HCT116 (cell line): ENCODE data around the gene MUC4. TPM values are rescaled to one million over a fixed set of nuclear protein-coding genes. Genes with fewer than 3 reads are reported as not detected.

Experiments used
- ATAC-seq: fragments of 200-7000 bp; cut with Tn5 transposase; 2 replicates; pipeline ENCODE4 v1.9.1; 2020; ENCODE audit warnings: mild to moderate bottlenecking, moderate library complexity
- BruUV-seq: library from RNA; stranded (reverse); fragments of 400-500 nt; replicated peaks from 2 replicates; lab custom pipeline; 2021; lab: Mats Ljungman, UMichigan
- CTCF ChIA-PET: fragments of 300-600 bp; sonication (Branson Sonifier 250); formaldehyde crosslinking; loops from one replicate; lab custom pipeline; 2021; ENCODE audit warnings: antibody characterized with exemption; lab: Charles Lee
- POLR2A ChIA-PET: fragments of 300-600, 350-600 bp; sonication (Branson Sonifier 250); formaldehyde crosslinking; loops from one replicate; lab custom pipeline; 2021; ENCODE audit warnings: antibody characterized with exemption; lab: Charles Lee
- RAD21 ChIA-PET, 2 experiments: fragments of 300-600 bp; sonication (Branson Sonifier 250); formaldehyde crosslinking; loops; one replicate each; lab custom pipeline; 2023; ENCODE audit warnings: low total read pairs in 2 of 2; ENCODE audit not compliant: uncharacterized antibody in 2 of 2, unreplicated experiment in 2 of 2, low non-redundant PET in 1 of 2; lab: Charles Lee
- DNase-seq: peaks from one replicate; pipeline ENCODE4 v3.0.0-alpha.2; 2010; ENCODE audit warnings: low read depth, low spot score
- H2AFZ ChIP-seq: fragments of 200-600 bp; shearing (Covaris generic), sonication (generic); 2 replicates; pipeline ENCODE4 v1.6.1; 2017; ENCODE audit warnings: low read depth, mixed run types, mixed read lengths, antibody characterized with exemption, low read length; ENCODE audit not compliant: poor library complexity, severe bottlenecking
- H3K27ac ChIP-seq: 2 replicates; pipeline ENCODE4 v1.5.1; 2012; ENCODE audit warnings: low read depth, low read length
- H3K27me3 ChIP-seq: fragments of 200-600 bp; sonication (generic); 2 replicates; pipeline ENCODE4 v1.6.1; 2016; ENCODE audit warnings: mixed run types, low read length, mixed read lengths; ENCODE audit not compliant: insufficient read depth
- H3K36me3 ChIP-seq, 2 experiments: fragments of 200-500 bp in 1 of 2; fragments of 200-600 bp in 1 of 2; sonication (Bioruptor generic) in 1 of 2; sonication (generic) in 1 of 2; 2 replicates each; pipeline versions ENCODE4 v1.5.1 to v1.6.1; 2014 to 2016; ENCODE audit warnings: low read length in 2 of 2, inconsistent platforms in 1 of 2, mixed read lengths in 1 of 2, mixed run types in 1 of 2; ENCODE audit not compliant: insufficient read depth in 2 of 2, control insufficient read depth in 1 of 2
- H3K4me1 ChIP-seq, 2 experiments: fragments of 200-600 bp in 1 of 2; sonication (generic) in 1 of 2; 2 replicates each; pipeline versions ENCODE4 v1.5.1 to v1.6.1; 2012 to 2017; ENCODE audit warnings: low read length in 2 of 2, inconsistent platforms in 1 of 2, mild to moderate bottlenecking in 1 of 2, mixed read lengths in 1 of 2, mixed run types in 1 of 2, moderate library complexity in 1 of 2; ENCODE audit not compliant: insufficient read depth in 2 of 2, control insufficient read depth in 1 of 2
- H3K4me2 ChIP-seq: fragments of 200-600 bp; sonication (generic); 2 replicates; pipeline ENCODE4 v1.6.1; 2017; ENCODE audit warnings: mixed run types, low read length, mixed read lengths
- H3K4me3 ChIP-seq, 2 experiments: fragments of 200-600 bp in 1 of 2; sonication (generic) in 1 of 2; replicated peaks in 1 of 2; 2 replicates each; pipeline ENCODE4 v1.5.1; 2011 to 2016; ENCODE audit warnings: low read length in 2 of 2, control low read depth in 1 of 2, low read depth in 1 of 2, mild to moderate bottlenecking in 1 of 2, mixed read lengths in 1 of 2, mixed run types in 1 of 2
- H3K79me2 ChIP-seq: fragments of 200-600 bp; sonication (generic); 2 replicates; pipeline ENCODE4 v1.6.1; 2017; ENCODE audit warnings: mild to moderate bottlenecking, mixed run types, low read length, moderate library complexity, mixed read lengths; ENCODE audit not compliant: insufficient read depth
- H3K9ac ChIP-seq: fragments of 200-600 bp; sonication (generic); 2 replicates; pipeline ENCODE4 v1.6.1; 2016; ENCODE audit warnings: low read length, mixed read lengths
- H3K9me2 ChIP-seq: fragments of 200-600 bp; sonication (generic), shearing (Covaris generic); 2 replicates; pipeline ENCODE4 v1.6.1; 2017; ENCODE audit warnings: mixed run types, mild to moderate bottlenecking, moderate library complexity; ENCODE audit not compliant: insufficient read depth
- H3K9me3 ChIP-seq, 2 experiments: fragments of 200-500 bp in 1 of 2; fragments of 200-600 bp in 1 of 2; sonication (Bioruptor generic) in 1 of 2; sonication (generic) in 1 of 2; 2 replicates each; pipeline ENCODE4 v1.6.1; 2014 to 2017; ENCODE audit warnings: low read length in 2 of 2, mixed read lengths in 2 of 2, inconsistent platforms in 1 of 2, low read depth in 1 of 2, mild to moderate bottlenecking in 1 of 2, mixed run types in 1 of 2, moderate library complexity in 1 of 2; ENCODE audit not compliant: control insufficient read depth in 1 of 2, insufficient read depth in 1 of 2
- H4K20me1 ChIP-seq: fragments of 200-600 bp; sonication (generic), shearing (Covaris generic); 2 replicates; pipeline ENCODE4 v1.6.1; 2017; ENCODE audit warnings: mixed run types, mild to moderate bottlenecking, moderate library complexity; ENCODE audit not compliant: insufficient read depth
- CEBPB ChIP-seq: IDR thresholded peaks from 2 replicates; pipeline ENCODE4 v1.6.1; 2012; ENCODE audit warnings: low read depth
- CTCF ChIP-seq, 3 experiments: fragments of 200-600 bp in 1 of 3; sonication (generic) in 1 of 3; IDR thresholded peaks in 2 of 3; conservative IDR thresholded peaks in 1 of 3; 2 replicates each; pipeline ENCODE4 v1.5.1; 2012 to 2017; ENCODE audit warnings: low read depth in 2 of 3, low read length in 2 of 3, antibody characterized with exemption in 1 of 3, borderline replicate concordance in 1 of 3, control low read depth in 1 of 3, mild to moderate bottlenecking in 1 of 3, mixed read lengths in 1 of 3, mixed run types in 1 of 3, moderate library complexity in 1 of 3; ENCODE audit not compliant: insufficient read depth in 1 of 3
- EGR1 ChIP-seq: IDR thresholded peaks from 2 replicates; pipeline ENCODE4 v1.6.1; 2012; ENCODE audit warnings: low read depth
- ELF1 ChIP-seq: IDR thresholded peaks from 2 replicates; pipeline ENCODE4 v1.6.1; 2012; ENCODE audit warnings: low read depth, borderline replicate concordance
- EZH2 ChIP-seq: fragments of 200-600 bp; sonication (generic); IDR thresholded peaks from 2 replicates; pipeline ENCODE4 v1.6.1; 2017; ENCODE audit warnings: antibody characterized with exemption, mixed run types
- EZH2phosphoT487 ChIP-seq: fragments of 200-600 bp; IDR thresholded peaks from 2 replicates; pipeline ENCODE4 v1.6.1; 2018; ENCODE audit warnings: antibody characterized with exemption, borderline replicate concordance
- FOSL1 ChIP-seq: IDR thresholded peaks from 2 replicates; pipeline ENCODE4 v1.6.1; 2012; ENCODE audit warnings: low read depth
- JUND ChIP-seq: IDR thresholded peaks from 2 replicates; pipeline ENCODE4 v1.6.1; 2012
- POLR2A ChIP-seq: IDR thresholded peaks from 2 replicates; pipeline ENCODE4 v1.7.0; 2011; ENCODE audit warnings: borderline replicate concordance; ENCODE audit not compliant: insufficient read depth, insufficient read length; ENCODE audit errors: extremely low read depth
- POLR2AphosphoS5 ChIP-seq: IDR thresholded peaks from 2 replicates; pipeline ENCODE4 v1.6.1; 2011; ENCODE audit warnings: mild to moderate bottlenecking, low read depth, low read length, moderate library complexity
- SP1 ChIP-seq: IDR thresholded peaks from 2 replicates; pipeline ENCODE4 v1.6.1; 2012; ENCODE audit warnings: low read depth
- SRF ChIP-seq: IDR thresholded peaks from 2 replicates; pipeline ENCODE4 v1.6.1; 2012; ENCODE audit warnings: low read depth
- TCF7L2 ChIP-seq: IDR thresholded peaks from 2 replicates; pipeline ENCODE4 v1.7.0; 2011; ENCODE audit warnings: borderline replicate concordance, inconsistent platforms; ENCODE audit not compliant: insufficient read depth, insufficient read length; ENCODE audit errors: extremely low read depth
- YY1 ChIP-seq: IDR thresholded peaks from 2 replicates; pipeline ENCODE4 v1.6.1; 2011; ENCODE audit warnings: low read length, low read depth, moderate library complexity, mild to moderate bottlenecking; ENCODE audit not compliant: insufficient replicate concordance; ENCODE audit errors: extremely low read depth
- ZFX ChIP-seq: fragments of 450-650 bp; IDR thresholded peaks from 2 replicates; pipeline ENCODE4 v1.6.1; 2017
- intact Hi-C: fragments of 100-400 bp; cut with micrococcal nuclease; formaldehyde crosslinking; loops from 2 replicates; pipeline ENCODE4 v1.10.0; 2022
- total RNA-seq: library from RNA; stranded (reverse); gene quantifications from one replicate; pipeline ENCODE4 v1.2.1, GENCODE V29; 2021; ENCODE audit not compliant: unreplicated experiment
- TF ChIP-seq, protein P1 (sequence below): IDR thresholded peaks from 2 replicates; pipeline ENCODE4 v1.6.1; 2012

The MUC4 gene
- total RNA-seq, 1 experiment from 2014 or later = 0.64 TPM

- RAD21 ChIA-PET = interaction anchor here in 1 of 2 experiments (0.6 kb wide), 1 partner anchor 134 kb away, joined by 4 read pairs; no protein-coding TSS in a partner anchor
Measured at GRCh38 chr3:195853996-195854395, 42.3 kb upstream of the MUC4 start.

More at GRCh38 chr3:195853996-195854395, 42.3 kb upstream of the MUC4 start:
- no peaks in the 10 kb centered on the region for H3K9me3 ChIP-seq
- CTCF ChIA-PET = no interaction called here
- H3K36me3 ChIP-seq = no peaks in the 10 kb centered on the region
- POLR2A ChIA-PET = no interaction called here
- H4K20me1 ChIP-seq = no peaks in the 10 kb centered on the region
- H3K4me1 ChIP-seq = peaks cover 0 to 4% of the 10 kb centered on the region in 2 experiments; a peak in 2 of 4 replicates
- no TSS peak for BruUV-seq
- no peak overlapping the region for H3K4me2 ChIP-seq
- H3K27me3 ChIP-seq = no peaks in the 10 kb centered on the region
- no peaks in the 10 kb centered on the region for H3K79me2 ChIP-seq
- ATAC-seq = no peak
- no peak for DNase-seq
- no peak overlapping the region for H3K27ac ChIP-seq
- intact Hi-C loops = no loop called here
- no peak overlapping the region for H3K9ac ChIP-seq
- no peaks in the 10 kb centered on the region for H3K9me2 ChIP-seq
- TF ChIP-seq, protein P1, sequence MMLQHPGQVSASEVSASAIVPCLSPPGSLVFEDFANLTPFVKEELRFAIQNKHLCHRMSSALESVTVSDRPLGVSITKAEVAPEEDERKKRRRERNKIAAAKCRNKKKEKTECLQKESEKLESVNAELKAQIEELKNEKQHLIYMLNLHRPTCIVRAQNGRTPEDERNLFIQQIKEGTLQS = no peak
- TF ChIP-seq TCF7L2 (no peak), CTCF (IDR thresholded peaks at IDR 0.05 in 2 of 3, conservative IDR thresholded peaks at IDR 0.05 in 1 of 3; ENCODE audit: borderline replicate concordance in 1 of 3, insufficient read depth in 1 of 3, low read depth in 2 of 3, low read length in 2 of 3) (no peak), CEBPB (no peak), SRF (no peak), EGR1 (no peak), YY1 (no peak), JUND (no peak), EZH2 (no peak), FOSL1 (no peak), ELF1 (no peak), POLR2AphosphoS5 (no peak), SP1 (no peak), ZFX (no peak), POLR2A (no peak), EZH2phosphoT487 (no peak)
- H2AFZ ChIP-seq = no peak overlapping the region
- H3K4me3 ChIP-seq = no peak overlapping the region
